GM21576 (cell line): Measurements from ENCODE around the gene CDH3.
"Not testable (repeated sequence)": the region's sequence is repeated elsewhere in the genome, so short reads cannot be mapped to it uniquely, and the experiment has no call there.

Experiments used
- ATAC-seq: cut with Tn5 transposase; IDR thresholded peaks from one replicate; pipeline ENCODE4 v1.9.1; 2021; ENCODE audit warnings: mild to moderate bottlenecking, moderate library complexity; ENCODE audit not compliant: unreplicated experiment

CDH3 gene

GRCh38 chr16:68698091-68698490, 53.0 kb downstream of the CDH3 start:
- ATAC-seq = no peak

GRCh38 chr16:68700120-68700519, 55.0 kb downstream of the CDH3 start:
- no peak for ATAC-seq

- ATAC-seq = no peak
Measured at GRCh38 chr16:68700831-68701230, 55.7 kb downstream of the CDH3 start.

- no peak for ATAC-seq
Measured at GRCh38 chr16:68704232-68704867, 59.2 kb downstream of the CDH3 start.

GRCh38 chr16:68707340-68708152, 62.4 kb downstream of the CDH3 start:
- no peak for ATAC-seq

GRCh38 chr16:68710211-68710610, 65.1 kb downstream of the CDH3 start:
- ATAC-seq = no peak

GRCh38 chr16:68711421-68712139, 66.5 kb downstream of the CDH3 start:
- ATAC-seq = no peak

GRCh38 chr16:68713361-68713760, 68.3 kb downstream of the CDH3 start:
- no peak for ATAC-seq

- ATAC-seq = no peak
Measured at GRCh38 chr16:68715471-68715870, 70.4 kb downstream of the CDH3 start.

- not testable (repeated sequence) for ATAC-seq
Measured at GRCh38 chr16:68716516-68716915, 71.4 kb downstream of the CDH3 start.

GRCh38 chr16:68717684-68718083, 72.6 kb downstream of the CDH3 start:
- ATAC-seq = no peak

GRCh38 chr16:68718590-68718989, 73.5 kb downstream of the CDH3 start:
- ATAC-seq = no peak

GRCh38 chr16:68719993-68720489, 74.9 kb downstream of the CDH3 start:
- ATAC-seq = peak; percentile 78

GRCh38 chr16:68722119-68723024, 77.3 kb downstream of the CDH3 start:
- ATAC-seq = no peak

GRCh38 chr16:68724797-68725196, 79.7 kb downstream of the CDH3 start:
- no peak for ATAC-seq

- no peak for ATAC-seq
Measured at GRCh38 chr16:68728523-68728922, 83.4 kb downstream of the CDH3 start.

- ATAC-seq = no peak
Measured at GRCh38 chr16:68731637-68732036, 86.5 kb downstream of the CDH3 start.

GRCh38 chr16:68732042-68732680, 87.1 kb downstream of the CDH3 start:
- no peak for ATAC-seq

GRCh38 chr16:68732741-68733399, 87.8 kb downstream of the CDH3 start:
- no peak for ATAC-seq

- no peak for ATAC-seq
Measured at GRCh38 chr16:68733570-68733969, 88.5 kb downstream of the CDH3 start.
